Naive thymus-derived CD8-positive, alpha-beta T cell (primary cell): ENCODE results near the gene OVCA2. TPM values are rescaled to one million over a fixed set of nuclear protein-coding genes. Genes with fewer than 3 reads are reported as not detected.

Source experiments
- ATAC-seq, 2 donors: fragments of 150-1000 bp; cut with Tn5 transposase in 1 of 2; sonication (Bioruptor Pico), chemical (Tn5 transposase) in 1 of 2; 1 replicate in 1 of 2; 2 replicates in 1 of 2; pipeline ENCODE4 v1.10.0; 2021; ENCODE audit warnings: mild to moderate bottlenecking in 2 of 2, moderate library complexity in 2 of 2
- POLR2A ChIA-PET: fragments of 350-600 bp; sonication (Branson Sonifier 250); formaldehyde crosslinking; loops from one replicate; lab custom pipeline; 2021; ENCODE audit warnings: antibody characterized with exemption; lab: Charles Lee
- DNase-seq, 10 donors: peaks; one replicate each; pipeline versions ENCODE4 v3.0.0 to v3.0.0-alpha.2; 2020 to 2022
- H3K27ac Mint-ChIP-seq, 10 donors: one replicate each; pipeline ENCODE4 v1.8.0; 2020 to 2022; ENCODE audit warnings: mild to moderate bottlenecking in 10 of 10, mixed read lengths in 10 of 10, moderate library complexity in 4 of 10, inconsistent platforms in 1 of 10
- H3K27me3 Mint-ChIP-seq, 5 donors: one replicate each; pipeline ENCODE4 v1.8.0; 2021 to 2022; ENCODE audit warnings: mixed read lengths in 5 of 5
- H3K36me3 Mint-ChIP-seq, 3 donors: one replicate each; pipeline ENCODE4 v1.8.0; 2020 to 2022; ENCODE audit warnings: mixed read lengths in 3 of 3, mild to moderate bottlenecking in 2 of 3, inconsistent platforms in 1 of 3
- H3K4me1 Mint-ChIP-seq, 4 donors: one replicate each; pipeline ENCODE4 v1.8.0; 2021 to 2022; ENCODE audit warnings: mixed read lengths in 4 of 4
- H3K4me3 Mint-ChIP-seq, 10 donors: one replicate each; pipeline ENCODE4 v1.8.0; 2020 to 2022; ENCODE audit warnings: mild to moderate bottlenecking in 10 of 10, mixed read lengths in 10 of 10, moderate library complexity in 6 of 10, inconsistent platforms in 1 of 10
- H3K9me3 Mint-ChIP-seq, 9 donors: one replicate each; pipeline ENCODE4 v1.8.0; 2020 to 2022; ENCODE audit warnings: mixed read lengths in 9 of 9, mild to moderate bottlenecking in 3 of 9, inconsistent platforms in 1 of 9, moderate library complexity in 1 of 9
- polyA plus RNA-seq, 3 donors: library from polyadenylated mRNA; unstranded; fragments of 300-500 nt; fragmentation: Illumina TruSeq; gene quantifications; one replicate each; pipeline ENCODE4 v1.2.3, GENCODE V29; 2021
- total RNA-seq, 8 experiments: library from RNA in 2 of 8; stranded (reverse) in 2 of 8; gene quantifications; one replicate each; pipeline ENCODE4 v1.2.3 and lab custom pipeline; 2021 to 2026

Gene OVCA2
- total and polyA plus RNA-seq, 5 experiments from 2014 or later = 30.8 to 49.1 (median 43.9) TPM

GRCh38 chr17:2064980-2065785 is 23.4 kb downstream of the OVCA2 start:
- DNase-seq (peak in 5 of 10 donors; percentile 23 to 62 (median 34)), ATAC-seq (peak; percentile 52 to 67)
- peak overlapping the region in 3 of 10 donors; percentile 53 to 74 (median 71) for H3K27ac Mint-ChIP-seq
- no peaks in the 10 kb centered on the region for H3K9me3 Mint-ChIP-seq
- H3K4me3 Mint-ChIP-seq = peak overlapping the region in 2 of 10 donors; percentile 16 to 51
- peaks cover 2 to 40% (median 22%) of the 10 kb centered on the region in 5 donors for H3K27me3 Mint-ChIP-seq
- H3K4me1 Mint-ChIP-seq = peaks cover 0 to 25% (median 6%) of the 10 kb centered on the region in 4 donors
- H3K36me3 Mint-ChIP-seq = peaks cover 16 to 98% (median 88%) of the 10 kb centered on the region in 3 donors
- POLR2A ChIA-PET = no interaction called here

GRCh38 chr17:2065949-2066400 is 24.2 kb downstream of the OVCA2 start:
- H3K4me1 Mint-ChIP-seq = peaks cover 0 to 20% (median 6%) of the 10 kb centered on the region in 4 donors

GRCh38 chr17:2067048-2067561 is 25.3 kb downstream of the OVCA2 start:
- Mint-ChIP-seq H3K27ac (peak overlapping the region in 1 of 10 donors; percentile 53), H3K4me1 (peaks cover 0 to 21% (median 6%) of the 10 kb centered on the region in 4 donors), H3K4me3 (no peak overlapping the region), H3K9me3 (no peaks in the 10 kb centered on the region), H3K27me3 (peaks cover 2 to 22% (median 13%) of the 10 kb centered on the region in 5 donors), H3K36me3 (peaks cover 16 to 97% (median 78%) of the 10 kb centered on the region in 3 donors)
- DNase-seq = no peak
- POLR2A ChIA-PET = interaction anchor here (0.5 kb wide), 1 partner anchor 24 kb away, joined by 3 read pairs; no protein-coding TSS in a partner anchor
- ATAC-seq = no peak

More at GRCh38 chr17:2065949-2066400, 24.2 kb downstream of the OVCA2 start:
- Mint-ChIP-seq H3K27me3 (peaks cover 2 to 32% (median 17%) of the 10 kb centered on the region in 5 donors), H3K4me3 (no peak overlapping the region), H3K27ac (no peak overlapping the region), H3K36me3 (peaks cover 16 to 97% (median 83%) of the 10 kb centered on the region in 3 donors), H3K9me3 (no peaks in the 10 kb centered on the region)
- POLR2A ChIA-PET = no interaction called here
- ATAC-seq (no peak), DNase-seq (no peak)

DNA sequence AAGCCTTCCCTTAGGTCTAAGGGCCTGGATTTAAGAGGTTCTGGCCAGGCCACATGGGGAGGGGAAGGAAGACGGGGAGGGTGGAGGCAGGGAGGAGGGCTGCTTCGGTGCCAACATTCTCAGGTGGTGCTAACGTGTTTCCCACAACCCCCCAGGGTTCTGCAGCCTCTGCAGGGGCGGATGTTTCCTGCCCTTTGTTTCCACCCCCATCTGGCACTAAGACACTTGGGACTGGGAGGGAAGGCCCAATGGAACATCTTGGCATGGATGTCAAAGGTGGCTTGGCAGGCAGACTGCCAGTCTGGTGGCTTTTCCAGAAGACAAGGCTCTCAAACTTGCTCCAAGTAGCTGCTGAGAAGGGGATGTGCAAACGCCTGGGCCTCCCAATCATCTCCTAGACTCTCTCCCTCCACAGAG is 25.8 kb downstream of the OVCA2 start:
- DNase-seq = no peak
- H3K27ac Mint-ChIP-seq = peak overlapping the region in 1 of 10 donors; percentile 53
- H3K4me1 Mint-ChIP-seq = peaks cover 0 to 20% (median 6%) of the 10 kb centered on the region in 4 donors
- no peaks in the 10 kb centered on the region for H3K9me3 Mint-ChIP-seq
- POLR2A ChIA-PET = interaction anchor here (0.5 kb wide), 1 partner anchor 24 kb away, joined by 3 read pairs; no protein-coding TSS in a partner anchor
- ATAC-seq = no peak
- peaks cover 16 to 97% (median 78%) of the 10 kb centered on the region in 3 donors for H3K36me3 Mint-ChIP-seq
- peaks cover 2 to 19% (median 13%) of the 10 kb centered on the region in 5 donors for H3K27me3 Mint-ChIP-seq
- no peak overlapping the region for H3K4me3 Mint-ChIP-seq

DNA sequence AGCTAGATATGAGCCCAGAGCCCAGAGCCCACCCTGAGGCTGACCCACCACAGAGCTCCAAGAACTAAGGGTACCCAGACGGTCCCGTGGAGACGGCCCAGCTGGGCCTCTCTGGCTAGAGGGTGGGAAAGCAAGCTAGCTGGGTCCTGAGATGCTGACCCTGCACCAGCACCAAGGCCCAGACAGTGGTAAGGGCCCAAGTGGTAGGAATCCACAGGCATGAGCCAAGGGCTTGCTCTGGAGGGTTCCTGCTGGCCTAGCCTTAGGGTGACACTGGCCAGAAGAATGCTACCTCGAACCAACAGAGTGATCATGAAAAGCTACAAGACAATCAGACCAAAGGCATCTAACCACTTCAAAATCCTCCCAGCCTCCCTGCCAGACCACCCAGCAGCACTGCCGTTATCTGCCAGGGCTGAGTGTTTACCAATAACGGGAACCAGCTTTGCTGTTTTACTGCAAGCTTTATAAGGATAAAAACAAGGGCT is 26.3 kb downstream of the OVCA2 start:
- H3K36me3 Mint-ChIP-seq = peaks cover 16 to 97% (median 78%) of the 10 kb centered on the region in 3 donors
- peaks cover 2 to 19% (median 13%) of the 10 kb centered on the region in 5 donors for H3K27me3 Mint-ChIP-seq
- no peak overlapping the region for H3K4me3 Mint-ChIP-seq
- no peaks in the 10 kb centered on the region for H3K9me3 Mint-ChIP-seq
- no peak for DNase-seq
- peaks cover 0 to 22% (median 6%) of the 10 kb centered on the region in 4 donors for H3K4me1 Mint-ChIP-seq
- no peak for ATAC-seq
- POLR2A ChIA-PET = interaction anchor here (0.9 kb wide), 1 partner anchor 11 kb away, joined by 4 read pairs; no protein-coding TSS in a partner anchor
- H3K27ac Mint-ChIP-seq = peak overlapping the region in 4 of 10 donors; percentile 43 to 67 (median 56)

GRCh38 chr17:2068519-2069051 is 26.8 kb downstream of the OVCA2 start:
- Mint-ChIP-seq H3K4me1 (peaks cover 0 to 22% (median 6%) of the 10 kb centered on the region in 4 donors), H3K4me3 (no peak overlapping the region), H3K27me3 (peaks cover 2 to 14% (median 13%) of the 10 kb centered on the region in 5 donors), H3K27ac (peak overlapping the region in 7 of 10 donors; percentile 43 to 84 (median 48)), H3K9me3 (no peaks in the 10 kb centered on the region), H3K36me3 (peaks cover 16 to 95% (median 73%) of the 10 kb centered on the region in 3 donors)
- DNase-seq (no peak), ATAC-seq (no peak)
- POLR2A ChIA-PET = interaction anchor here (0.9 kb wide), 1 partner anchor 12 kb away, joined by 4 read pairs; no protein-coding TSS in a partner anchor

GRCh38 chr17:2070241-2071023 is 28.6 kb downstream of the OVCA2 start:
- DNase-seq = no peak
- peaks cover 8 to 82% (median 61%) of the 10 kb centered on the region in 3 donors for H3K36me3 Mint-ChIP-seq
- H3K9me3 Mint-ChIP-seq = no peaks in the 10 kb centered on the region
- POLR2A ChIA-PET = no interaction called here
- H3K4me3 Mint-ChIP-seq = peak overlapping the region in 1 of 10 donors; percentile 30
- H3K4me1 Mint-ChIP-seq = peaks cover 0 to 19% (median 5%) of the 10 kb centered on the region in 4 donors
- peak in 1 of 2 donors; percentile 38 for ATAC-seq
- H3K27ac Mint-ChIP-seq = peak overlapping the region in 4 of 10 donors; percentile 24 to 77 (median 41)
- peaks cover 0 to 6% (median 1%) of the 10 kb centered on the region in 5 donors for H3K27me3 Mint-ChIP-seq

GRCh38 chr17:2071024-2071385 is 29.2 kb downstream of the OVCA2 start:
- H3K36me3 Mint-ChIP-seq = peaks cover 8 to 81% (median 59%) of the 10 kb centered on the region in 3 donors
- no peak for ATAC-seq
- no peak overlapping the region for H3K4me3 Mint-ChIP-seq
- peaks cover 0 to 4% (median 1%) of the 10 kb centered on the region in 5 donors for H3K27me3 Mint-ChIP-seq
- H3K9me3 Mint-ChIP-seq = no peaks in the 10 kb centered on the region
- POLR2A ChIA-PET = no interaction called here
- peaks cover 0 to 24% (median 6%) of the 10 kb centered on the region in 4 donors for H3K4me1 Mint-ChIP-seq
- H3K27ac Mint-ChIP-seq = peak overlapping the region in 3 of 10 donors; percentile 53 to 77 (median 55)
- DNase-seq = no peak

GRCh38 chr17:2071455-2072281 is 29.8 kb downstream of the OVCA2 start:
- no peaks in the 10 kb centered on the region for H3K9me3 Mint-ChIP-seq
- H3K4me1 Mint-ChIP-seq = peaks cover 0 to 26% (median 6%) of the 10 kb centered on the region in 4 donors
- no peak overlapping the region for H3K4me3 Mint-ChIP-seq
- peaks cover 4 to 80% (median 60%) of the 10 kb centered on the region in 3 donors for H3K36me3 Mint-ChIP-seq
- H3K27ac Mint-ChIP-seq = peak overlapping the region in 1 of 10 donors; percentile 7
- POLR2A ChIA-PET = no interaction called here
- H3K27me3 Mint-ChIP-seq = peaks cover 0 to 4% (median 0%) of the 10 kb centered on the region in 5 donors
- ATAC-seq (no peak), DNase-seq (no peak)

DNA sequence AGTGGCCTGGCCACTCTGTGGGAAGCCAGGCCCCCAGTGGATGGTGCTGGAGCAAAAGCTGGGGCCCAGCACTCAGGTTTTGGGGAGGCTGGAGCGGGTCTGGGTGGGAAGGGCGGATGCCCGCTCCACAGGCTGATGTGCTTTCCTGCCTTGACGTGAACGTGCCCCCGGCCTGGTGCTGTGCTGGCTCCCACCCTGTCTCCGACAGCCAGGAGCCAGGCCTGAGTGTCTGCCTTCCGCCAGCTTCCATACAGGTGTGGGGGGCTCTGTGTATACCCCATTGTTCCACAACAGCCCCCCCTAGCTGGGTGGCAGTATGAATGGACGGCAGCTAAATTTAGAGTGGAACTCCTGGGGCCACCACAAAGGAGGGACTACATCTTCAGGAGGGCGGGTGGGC is 33.1 kb downstream of the OVCA2 start:
- Mint-ChIP-seq H3K27me3 (peaks cover 0 to 2% (median 0%) of the 10 kb centered on the region in 5 donors), H3K9me3 (no peaks in the 10 kb centered on the region), H3K4me3 (no peak overlapping the region), H3K36me3 (peaks cover 2 to 81% (median 53%) of the 10 kb centered on the region in 3 donors), H3K4me1 (peaks cover 0 to 28% (median 5%) of the 10 kb centered on the region in 4 donors), H3K27ac (peak overlapping the region in 1 of 10 donors; percentile 31)
- no peak for ATAC-seq
- DNase-seq = no peak
- POLR2A ChIA-PET = no interaction called here
